K562 (cell line): ENCODE data around the gene SNX20. TPM values are rescaled to one million over a fixed set of nuclear protein-coding genes. Genes with fewer than 3 reads are reported as not detected.

ENCODE experiments used
- ATF1 ChIP-seq, 2 experiments: fragments of 450-650 bp in 1 of 2; IDR thresholded peaks; 2 replicates each; pipeline ENCODE4 v1.6.1; 2016; ENCODE audit warnings: missing compliant biosample characterization in 1 of 2, missing genetic modification characterization in 1 of 2
- BHLHE40 ChIP-seq: IDR thresholded peaks from 2 replicates; pipeline ENCODE4 v1.6.1; 2011; ENCODE audit warnings: low read length, improper control_type of control experiment
- CAMTA2 ChIP-seq: fragments of 250-450 bp; sonication (Bioruptor Pico); conservative IDR thresholded peaks from 2 replicates; pipeline ENCODE4 v1.5.1; 2022
- CBFA2T2 ChIP-seq: fragments of 450-650 bp; conservative IDR thresholded peaks from 2 replicates; pipeline ENCODE4 v1.6.1; 2017; ENCODE audit warnings: mild to moderate bottlenecking
- ELF1 ChIP-seq: fragments of 200-800 bp; sonication (Bioruptor generic); IDR thresholded peaks from 2 replicates; pipeline ENCODE4 v1.6.1; 2016; ENCODE audit warnings: missing genetic modification characterization, missing compliant biosample characterization
- FOXO4 ChIP-seq: fragments of 450-650 bp; formaldehyde crosslinking; IDR thresholded peaks from 2 replicates; pipeline ENCODE4 v1.4.0; 2020; ENCODE audit warnings: mild to moderate bottlenecking, moderate library complexity
- JUND ChIP-seq, 2 experiments: IDR thresholded peaks; 2 replicates in 1 of 2; 3 replicates in 1 of 2; pipeline ENCODE4 v1.6.1; 2011; ENCODE audit warnings: borderline replicate concordance in 2 of 2, low read depth in 2 of 2, low read length in 2 of 2, improper control_type of control experiment in 1 of 2, missing biosample characterization in 1 of 2, missing genetic modification characterization in 1 of 2, missing genetic modification reagents in 1 of 2
- KLF6 ChIP-seq: fragments of 250-450 bp; sonication (Bioruptor Pico); IDR thresholded peaks from 2 replicates; pipeline ENCODE4 v1.4.0; 2020; ENCODE audit warnings: mild to moderate bottlenecking, moderate library complexity, borderline replicate concordance
- NRF1 ChIP-seq, 2 experiments: fragments of 450-650 bp; IDR thresholded peaks in 1 of 2; conservative IDR thresholded peaks in 1 of 2; 2 replicates each; pipeline ENCODE4 v1.6.1; 2014; ENCODE audit warnings: mild to moderate bottlenecking in 2 of 2
- PRMT5 ChIP-seq: sonication (generic); formaldehyde crosslinking; IDR thresholded peaks from 2 replicates; pipeline ENCODE4 v1.5.0; 2020; ENCODE audit warnings: missing genetic modification reagents
- PTBP1 ChIP-seq: fragments of 200-400 bp; formaldehyde crosslinking; IDR thresholded peaks from 2 replicates; pipeline ENCODE4 v1.6.1; 2017; ENCODE audit warnings: low read depth, low read length
- SREBF2 ChIP-seq: sonication (generic); formaldehyde crosslinking; IDR thresholded peaks from 2 replicates; pipeline ENCODE4 v1.4.0; 2020; ENCODE audit warnings: mild to moderate bottlenecking, missing genetic modification reagents
- polyA plus RNA-seq, 8 experiments: library from polyadenylated mRNA; depleted of rRNA in 4 of 8; stranded (reverse) in 5 of 8; unstranded in 3 of 8; fragments of >200 nt; fragmentation: Nextera tagmentation in 2 of 8; fragmentation: Illumina TruSeq in 1 of 8; extraction: Ambion mirVana in 2 of 8; extraction: Trizol in 1 of 8; gene quantifications; 2 replicates each; pipeline versions ENCODE4 v1.2.1 to v1.2.3, GENCODE V29; 2011 to 2014; ENCODE audit warnings: inconsistent platforms in 1 of 8, missing spikeins in 1 of 8
- total RNA-seq, 7 experiments: library from RNA; depleted of rRNA in 6 of 7; stranded (reverse); fragments of >200 nt in 6 of 7; fragmentation: Illumina TruSeq in 2 of 7; extraction: Trizol in 2 of 7; gene quantifications; 2 replicates each; pipeline versions ENCODE4 v1.2.1 to v1.2.3, GENCODE V29; 2011 to 2021; ENCODE audit warnings: low replicate concordance in 1 of 7
- TF ChIP-seq, protein P1 (sequence below): sonication (generic); formaldehyde crosslinking; IDR thresholded peaks from 2 replicates; pipeline ENCODE4 v1.8.0; 2022; ENCODE audit warnings: mild to moderate bottlenecking, missing genetic modification reagents
- TF ChIP-seq, protein P2 (sequence below): sonication (generic); formaldehyde crosslinking; IDR thresholded peaks from 2 replicates; pipeline ENCODE4 v1.8.1; 2023; ENCODE audit warnings: mild to moderate bottlenecking, missing genetic modification reagents
- TF ChIP-seq, protein P3 (sequence below): fragments of 450-650 bp; conservative IDR thresholded peaks from 2 replicates; pipeline ENCODE4 v1.6.1; 2016; ENCODE audit warnings: missing genetic modification characterization, low read depth, mild to moderate bottlenecking, missing compliant biosample characterization, moderate library complexity
- TF ChIP-seq, protein P4 (sequence below): sonication (generic); formaldehyde crosslinking; IDR thresholded peaks from 2 replicates; pipeline ENCODE4 v1.9.0; 2022; ENCODE audit warnings: mild to moderate bottlenecking, missing genetic modification reagents

SNX20 gene
- total and polyA plus RNA-seq, 9 of the 15 experiments (the other 6 are each of a cell fraction or from before 2014, with no cell fraction given): 0.04 to 0.07 TPM; not detected in 7

- TF ChIP-seq, protein P1, sequence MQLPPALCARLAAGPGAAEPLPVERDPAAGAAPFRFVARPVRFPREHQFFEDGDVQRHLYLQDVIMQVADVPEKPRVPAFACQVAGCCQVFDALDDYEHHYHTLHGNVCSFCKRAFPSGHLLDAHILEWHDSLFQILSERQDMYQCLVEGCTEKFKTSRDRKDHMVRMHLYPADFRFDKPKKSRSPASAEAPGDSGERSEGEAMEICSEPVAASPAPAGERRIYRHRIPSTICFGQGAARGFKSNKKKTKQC: no peak
- TF ChIP-seq, protein P2, sequence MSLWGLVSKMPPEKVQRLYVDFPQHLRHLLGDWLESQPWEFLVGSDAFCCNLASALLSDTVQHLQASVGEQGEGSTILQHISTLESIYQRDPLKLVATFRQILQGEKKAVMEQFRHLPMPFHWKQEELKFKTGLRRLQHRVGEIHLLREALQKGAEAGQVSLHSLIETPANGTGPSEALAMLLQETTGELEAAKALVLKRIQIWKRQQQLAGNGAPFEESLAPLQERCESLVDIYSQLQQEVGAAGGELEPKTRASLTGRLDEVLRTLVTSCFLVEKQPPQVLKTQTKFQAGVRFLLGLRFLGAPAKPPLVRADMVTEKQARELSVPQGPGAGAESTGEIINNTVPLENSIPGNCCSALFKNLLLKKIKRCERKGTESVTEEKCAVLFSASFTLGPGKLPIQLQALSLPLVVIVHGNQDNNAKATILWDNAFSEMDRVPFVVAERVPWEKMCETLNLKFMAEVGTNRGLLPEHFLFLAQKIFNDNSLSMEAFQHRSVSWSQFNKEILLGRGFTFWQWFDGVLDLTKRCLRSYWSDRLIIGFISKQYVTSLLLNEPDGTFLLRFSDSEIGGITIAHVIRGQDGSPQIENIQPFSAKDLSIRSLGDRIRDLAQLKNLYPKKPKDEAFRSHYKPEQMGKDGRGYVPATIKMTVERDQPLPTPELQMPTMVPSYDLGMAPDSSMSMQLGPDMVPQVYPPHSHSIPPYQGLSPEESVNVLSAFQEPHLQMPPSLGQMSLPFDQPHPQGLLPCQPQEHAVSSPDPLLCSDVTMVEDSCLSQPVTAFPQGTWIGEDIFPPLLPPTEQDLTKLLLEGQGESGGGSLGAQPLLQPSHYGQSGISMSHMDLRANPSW (CRISPR knock-in tag): no peak
- TF ChIP-seq CBFA2T2 (0 out of 2 replicates have a peak, but pooled peaks have one; percentile 20), PRMT5 (CRISPR knock-in tag) (no peak), CAMTA2 (CRISPR knock-in tag) (no peak), PTBP1 (no peak), NRF1 (conservative IDR thresholded peaks at IDR 0.05 in 1 of 2, IDR thresholded peaks at IDR 0.05 in 1 of 2) (peak in 1 of 2 experiments; percentile 27; a peak in 1 of 4 replicates), JUND (IDR thresholded peaks at IDR 0.05; ENCODE audit: borderline replicate concordance, low read depth, low read length) (peak; percentile 13; the same call in 1 of the 2 replicates), JUND (tag; IDR thresholded peaks at IDR 0.05; ENCODE audit: borderline replicate concordance, low read depth, low read length) (peak; percentile 25; the same call in 1 of the 3 replicates), BHLHE40 (peak; percentile 83), KLF6 (peak; percentile 34; the same call in 1 of the 2 replicates), SREBF2 (CRISPR knock-in tag) (no peak), ELF1 (tag) (0 out of 2 replicates have a peak, but pooled peaks have one; percentile 28), FOXO4 (CRISPR knock-in tag) (no peak), ATF1 (CRISPR knock-in tag; IDR thresholded peaks at IDR 0.05) (no peak), ATF1 (tag; IDR thresholded peaks at IDR 0.05) (peak; percentile 86)
- TF ChIP-seq, protein P3, sequence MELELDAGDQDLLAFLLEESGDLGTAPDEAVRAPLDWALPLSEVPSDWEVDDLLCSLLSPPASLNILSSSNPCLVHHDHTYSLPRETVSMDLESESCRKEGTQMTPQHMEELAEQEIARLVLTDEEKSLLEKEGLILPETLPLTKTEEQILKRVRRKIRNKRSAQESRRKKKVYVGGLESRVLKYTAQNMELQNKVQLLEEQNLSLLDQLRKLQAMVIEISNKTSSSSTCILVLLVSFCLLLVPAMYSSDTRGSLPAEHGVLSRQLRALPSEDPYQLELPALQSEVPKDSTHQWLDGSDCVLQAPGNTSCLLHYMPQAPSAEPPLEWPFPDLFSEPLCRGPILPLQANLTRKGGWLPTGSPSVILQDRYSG (tag): peak; percentile 76; the same call in 1 of the 2 replicates
- TF ChIP-seq, protein P4, sequence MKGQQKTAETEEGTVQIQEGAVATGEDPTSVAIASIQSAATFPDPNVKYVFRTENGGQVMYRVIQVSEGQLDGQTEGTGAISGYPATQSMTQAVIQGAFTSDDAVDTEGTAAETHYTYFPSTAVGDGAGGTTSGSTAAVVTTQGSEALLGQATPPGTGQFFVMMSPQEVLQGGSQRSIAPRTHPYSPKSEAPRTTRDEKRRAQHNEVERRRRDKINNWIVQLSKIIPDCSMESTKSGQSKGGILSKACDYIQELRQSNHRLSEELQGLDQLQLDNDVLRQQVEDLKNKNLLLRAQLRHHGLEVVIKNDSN (CRISPR knock-in tag): peak; percentile 82
Measured at GRCh38 chr16:50696575-50697420, 15.7 kb upstream of the SNX20 start (continued).
